ENCODE data around the gene EGLN3.

EGLN3 gene

GRCh38 chr14:33915682-33916081 lies 35.2 kb downstream of the EGLN3 start:
- DNase-seq (ENCODE audit: low read depth in 1 of 2, low spot score in 1 of 2), result no peak

DNA sequence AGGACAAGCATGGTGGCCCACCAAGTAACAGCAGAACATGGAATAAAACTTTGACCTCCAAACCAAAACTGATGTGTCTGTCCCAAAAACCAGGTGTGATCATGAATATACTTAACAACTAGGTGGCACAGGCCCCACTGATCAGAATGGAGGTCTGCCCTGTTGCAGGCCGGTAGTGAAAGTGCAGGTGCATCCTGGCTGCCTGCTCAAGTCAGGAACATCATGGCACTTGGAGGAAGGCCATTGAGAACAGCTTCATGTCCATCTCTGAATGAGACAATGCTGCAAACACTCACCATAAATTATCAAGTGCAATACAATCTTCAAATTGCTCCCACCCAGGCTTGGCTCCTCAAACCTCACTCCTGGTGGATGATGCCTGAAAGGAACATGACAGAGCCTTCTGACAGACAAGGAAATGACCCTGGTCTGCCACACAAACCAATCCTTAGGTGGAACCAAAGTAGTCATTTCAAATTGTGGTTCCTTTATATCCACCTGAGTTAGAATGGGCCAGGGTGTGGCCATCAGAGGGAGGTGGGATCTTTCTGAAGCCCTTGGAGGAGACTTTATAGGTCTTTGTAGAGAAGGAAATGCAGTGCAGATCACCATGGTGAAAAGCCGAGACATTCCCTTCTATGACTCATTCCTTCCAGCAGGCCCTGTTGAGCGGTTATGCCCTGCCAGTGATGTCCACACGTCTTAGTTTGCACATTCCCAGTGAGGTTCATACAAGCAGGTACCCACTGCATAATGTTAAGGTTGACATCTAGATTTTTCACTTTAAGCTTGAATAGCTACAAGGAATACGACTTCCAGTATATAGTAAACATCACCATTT lies 36.0 kb downstream of the EGLN3 start:
- DNase-seq (ENCODE audit: low read depth in 1 of 2, low spot score in 1 of 2), result no peak

GRCh38 chr14:33911046-33911445 lies 39.8 kb downstream of the EGLN3 start:
- no peak for DNase-seq (ENCODE audit: low read depth in 1 of 2, low spot score in 1 of 2)

DNA sequence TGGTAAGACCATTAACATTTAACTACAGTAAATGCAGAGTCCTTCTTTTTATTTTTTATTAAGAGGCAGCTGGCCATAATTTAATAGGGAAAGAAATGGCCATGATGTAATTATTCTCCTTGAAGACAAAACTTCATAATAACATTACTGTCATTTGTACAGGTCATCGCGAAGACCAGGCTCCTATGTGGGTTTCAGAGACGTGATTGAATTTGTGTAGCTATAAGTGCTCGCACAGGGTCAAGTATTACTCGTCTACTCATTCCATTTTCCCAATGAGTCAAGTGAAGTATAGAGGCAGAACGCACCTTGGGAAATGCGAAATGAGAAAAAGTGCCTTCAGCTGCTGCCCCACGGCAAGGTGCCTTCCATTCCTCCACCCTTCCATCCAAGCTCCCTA lies 40.4 kb downstream of the EGLN3 start:
- no peak for DNase-seq (ENCODE audit: low read depth in 1 of 2, low spot score in 1 of 2)

DNA sequence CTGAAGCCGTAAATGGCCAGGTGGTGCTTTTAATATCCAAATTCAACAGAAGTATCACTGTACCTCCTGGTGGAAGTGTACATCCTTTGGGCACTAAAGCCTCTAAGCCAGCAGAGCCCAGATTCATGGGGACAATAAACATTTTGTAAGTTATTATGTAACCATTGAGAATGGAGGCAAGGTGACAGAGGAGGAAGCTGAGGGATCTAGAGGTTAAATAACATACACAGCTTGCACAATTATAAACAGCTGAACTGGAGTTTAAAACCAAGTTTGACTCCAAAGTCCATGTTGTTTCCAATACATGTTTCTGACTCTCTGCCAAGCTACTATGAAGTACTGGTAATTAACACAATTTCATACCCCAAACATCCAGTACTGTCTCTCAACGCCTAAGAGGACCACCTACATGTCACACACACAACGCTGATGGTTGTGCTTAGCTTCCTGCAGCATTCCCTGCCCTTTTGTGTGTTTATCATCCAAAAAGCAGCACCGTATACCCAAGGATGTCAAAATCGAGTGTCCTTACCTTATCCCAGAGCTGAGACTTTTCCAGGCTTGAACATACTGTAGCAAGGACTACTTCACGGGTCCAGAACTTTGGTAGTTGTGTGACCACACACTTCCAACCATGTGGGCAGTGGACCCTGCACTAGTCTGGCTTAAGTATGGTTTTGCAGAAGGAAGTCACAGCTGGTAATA lies 41.3 kb downstream of the EGLN3 start:
- DNase-seq (ENCODE audit: low read depth in 1 of 2, low spot score in 1 of 2), result no peak

DNA sequence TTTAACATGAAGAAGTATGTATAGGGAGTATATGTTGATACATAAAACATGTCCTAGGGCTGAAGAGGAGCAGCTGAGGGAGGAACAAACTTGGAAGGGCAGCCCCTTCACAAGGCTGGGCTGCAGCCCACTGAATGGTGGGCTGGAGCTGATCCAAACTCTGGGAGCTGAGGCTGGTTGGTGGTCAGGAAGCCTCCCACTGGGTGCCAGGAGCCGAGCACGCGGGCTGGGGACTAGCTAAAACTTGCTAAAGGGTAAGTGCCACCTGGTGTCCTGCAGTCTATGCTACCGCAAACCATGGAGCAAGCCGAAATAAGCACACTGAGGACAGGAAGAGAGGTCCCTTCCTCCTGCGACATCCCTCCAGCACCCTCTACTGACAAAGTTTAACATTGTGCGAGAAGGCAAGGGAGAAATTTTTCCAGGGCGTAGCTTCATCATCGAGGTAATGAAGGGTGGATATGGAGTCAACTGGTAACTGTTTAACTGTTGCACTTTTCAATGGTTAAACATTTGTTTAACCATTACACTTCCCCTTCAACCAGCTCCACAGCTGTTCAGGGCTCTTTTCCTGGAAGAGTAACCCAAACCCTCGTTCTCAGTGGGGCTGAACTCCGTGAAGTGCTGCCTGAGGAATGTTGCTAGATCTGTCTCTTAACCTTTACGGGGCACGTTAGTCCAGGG lies 42.2 kb downstream of the EGLN3 start:
- no peak for DNase-seq (ENCODE audit: low read depth in 1 of 2, low spot score in 1 of 2)

DNA sequence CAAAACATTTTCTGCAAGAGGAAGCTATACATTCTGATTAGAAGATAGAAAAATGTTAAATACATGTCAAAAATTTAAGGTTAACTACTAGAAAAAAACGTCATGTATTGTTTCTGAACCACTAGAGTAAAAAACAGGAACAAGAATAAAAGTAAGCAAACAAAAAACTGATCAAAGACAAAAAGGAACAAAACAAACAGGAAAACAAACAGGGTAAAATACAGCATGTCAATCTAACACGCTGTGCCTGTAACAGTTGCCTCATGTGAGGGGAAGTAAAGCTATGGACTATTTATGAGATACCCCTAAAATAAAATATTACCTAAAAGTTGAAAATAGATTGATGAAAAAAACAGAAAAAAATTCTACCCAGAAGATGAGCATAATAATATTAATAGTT lies 43.9 kb downstream of the EGLN3 start:
- no peak for DNase-seq (ENCODE audit: low read depth in 1 of 2, low spot score in 1 of 2)

DNA sequence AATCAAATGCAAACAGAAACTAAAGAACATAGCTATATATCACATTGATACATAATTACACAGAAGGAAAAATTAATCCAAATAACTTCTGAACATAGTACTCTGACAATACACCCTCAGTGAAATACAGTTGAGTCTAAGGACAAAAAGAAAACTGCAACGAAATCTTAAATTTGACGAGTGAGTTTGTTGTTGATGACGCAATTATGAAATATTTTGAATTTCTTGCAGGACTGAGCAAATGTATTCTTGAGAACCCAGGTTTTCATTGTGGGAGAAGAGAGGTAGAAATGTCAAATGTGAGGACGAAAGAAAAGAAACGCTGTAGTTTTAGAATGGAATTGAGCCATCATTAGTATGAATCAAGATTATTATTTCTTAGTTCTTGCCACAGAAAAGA lies 46.3 kb downstream of the EGLN3 start:
- DNase-seq (ENCODE audit: low read depth in 1 of 2, low spot score in 1 of 2), result no peak

GRCh38 chr14:33903369-33903768 lies 47.5 kb downstream of the EGLN3 start:
- DNase-seq (ENCODE audit: low read depth in 1 of 2, low spot score in 1 of 2), result no peak

DNA sequence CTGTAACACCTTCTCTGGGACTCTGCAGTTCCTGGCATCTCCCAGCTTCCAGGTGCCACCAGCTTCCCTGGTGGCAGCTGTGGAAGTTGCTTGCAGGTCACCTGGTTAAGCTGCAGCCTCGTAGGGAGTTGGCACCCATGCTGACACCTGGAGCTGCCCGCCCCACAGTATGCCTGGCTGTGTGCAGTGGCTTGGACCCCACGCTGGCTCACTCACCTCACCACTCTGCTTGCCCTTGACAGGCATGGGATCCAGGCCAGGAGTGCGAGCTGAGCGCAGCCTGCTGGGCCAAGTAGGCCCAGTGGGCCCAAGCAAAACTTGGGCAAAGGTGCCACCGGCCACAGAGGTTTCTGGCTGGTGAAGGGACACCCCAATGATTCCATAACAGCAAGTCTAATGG lies 48.5 kb downstream of the EGLN3 start:
- DNase-seq (ENCODE audit: low read depth in 1 of 2, low spot score in 1 of 2), result no peak

- DNase-seq (ENCODE audit: low read depth in 1 of 2, low spot score in 1 of 2), result no peak
These were observed 49.3 kb downstream of the EGLN3 start for GRCh38 chr14:33901426-33902155.

DNA sequence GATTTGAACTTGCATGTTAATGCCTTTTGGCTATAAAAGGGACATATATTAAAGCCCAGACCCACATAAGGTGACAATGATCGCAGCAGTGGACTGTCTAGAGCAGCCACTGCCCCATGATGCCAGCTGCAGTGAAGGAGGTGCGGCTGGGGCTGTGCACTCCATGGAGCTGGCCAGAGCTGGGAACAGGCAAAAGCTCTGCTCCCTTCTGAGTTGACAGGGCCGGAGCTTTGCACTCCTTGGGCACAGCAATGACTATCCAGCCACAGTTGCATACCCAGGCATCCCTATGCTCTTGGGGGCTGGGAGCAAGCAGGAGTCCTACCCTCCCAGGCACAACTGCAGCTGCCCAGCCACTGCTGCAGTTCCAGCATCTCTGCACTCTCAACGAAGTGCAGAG lies 50.2 kb downstream of the EGLN3 start:
- no peak for DNase-seq (ENCODE audit: low read depth in 1 of 2, low spot score in 1 of 2)

DNA sequence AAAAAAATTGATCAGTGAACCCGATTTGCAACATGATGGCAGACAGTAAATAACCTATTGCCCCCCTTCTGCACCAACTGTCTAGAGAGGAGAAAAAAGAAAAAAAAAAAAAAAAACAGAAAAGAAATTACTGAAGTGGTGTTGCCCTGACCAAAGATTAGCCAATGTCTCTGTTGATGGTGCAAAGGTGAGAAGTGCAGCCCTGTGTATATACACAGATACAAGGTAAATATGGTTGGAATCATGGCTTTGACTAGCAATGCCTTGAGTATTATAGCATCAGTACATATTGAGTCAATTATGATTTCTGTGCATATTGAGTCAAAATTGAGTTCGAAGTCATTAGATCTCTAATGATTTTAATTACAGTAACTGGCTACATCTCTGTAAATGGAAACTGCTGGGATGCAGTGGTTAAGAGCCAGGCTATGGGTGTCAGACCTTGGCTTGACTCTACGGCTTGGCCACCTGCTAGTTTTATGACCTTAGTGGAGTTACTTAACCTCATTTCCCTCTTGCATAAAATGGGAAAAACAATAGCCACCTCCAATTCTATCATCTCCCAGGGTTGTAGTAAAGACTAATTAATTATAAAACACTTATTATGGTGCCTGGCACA lies 51.0 kb downstream of the EGLN3 start:
- no peak for DNase-seq (ENCODE audit: low read depth in 1 of 2, low spot score in 1 of 2)

DNA sequence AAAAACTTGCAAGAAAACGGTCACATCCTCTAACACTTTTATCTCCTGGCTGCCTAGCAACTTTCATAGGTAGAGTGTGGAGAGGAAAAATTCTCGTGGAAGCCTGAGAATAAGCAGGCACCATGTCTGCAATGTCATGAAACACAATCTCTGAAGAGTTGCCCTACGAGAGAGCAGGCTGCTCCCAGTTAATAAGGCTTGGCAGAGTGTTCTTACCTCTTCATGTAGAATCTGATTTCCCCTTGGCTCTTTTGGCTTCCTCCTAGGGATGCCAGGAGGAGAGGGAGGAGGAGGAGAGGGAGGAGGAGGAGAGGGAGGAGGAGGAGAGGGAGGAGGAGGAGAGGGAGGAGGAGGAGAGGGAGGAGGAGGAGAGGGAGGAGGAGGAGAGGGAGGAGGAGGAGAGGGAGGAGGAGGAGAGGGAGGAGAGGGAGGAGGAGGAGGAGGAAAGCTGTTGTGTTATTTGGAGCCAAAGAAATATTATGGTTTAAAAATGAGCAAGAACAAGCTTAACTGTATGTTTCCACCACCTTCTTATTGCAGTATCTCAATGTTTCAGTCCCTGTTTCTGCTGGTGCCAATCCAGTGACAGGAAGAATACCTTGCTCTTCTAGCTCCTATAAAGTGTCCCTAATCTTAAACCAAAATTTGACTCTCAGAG lies 52.9 kb downstream of the EGLN3 start:
- DNase-seq (ENCODE audit: low read depth in 1 of 2, low spot score in 1 of 2), result no peak

DNA sequence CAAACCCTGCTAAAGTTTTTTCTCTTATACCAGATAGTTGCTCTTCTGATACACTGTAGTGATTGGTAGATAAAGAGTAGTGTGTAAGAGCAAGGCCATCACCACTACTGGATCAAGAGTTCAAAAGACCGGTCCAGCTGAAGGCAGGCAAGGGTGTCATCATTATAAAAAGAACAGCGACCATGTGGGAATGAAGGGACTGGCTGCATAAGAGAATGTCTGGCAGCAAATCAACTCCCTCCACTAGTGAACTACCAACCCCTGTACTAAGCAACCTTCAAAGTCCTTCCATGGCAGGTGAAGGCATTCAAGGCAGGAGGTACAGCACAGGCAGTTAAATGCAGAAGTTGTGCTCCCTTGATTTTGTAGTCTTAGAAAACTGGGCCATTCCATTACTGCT lies 53.5 kb downstream of the EGLN3 start:
- DNase-seq (ENCODE audit: low read depth in 1 of 2, low spot score in 1 of 2), result no peak

GRCh38 chr14:33894339-33894738 lies 56.5 kb downstream of the EGLN3 start:
- DNase-seq (ENCODE audit: low read depth in 1 of 2, low spot score in 1 of 2), result no peak

DNA sequence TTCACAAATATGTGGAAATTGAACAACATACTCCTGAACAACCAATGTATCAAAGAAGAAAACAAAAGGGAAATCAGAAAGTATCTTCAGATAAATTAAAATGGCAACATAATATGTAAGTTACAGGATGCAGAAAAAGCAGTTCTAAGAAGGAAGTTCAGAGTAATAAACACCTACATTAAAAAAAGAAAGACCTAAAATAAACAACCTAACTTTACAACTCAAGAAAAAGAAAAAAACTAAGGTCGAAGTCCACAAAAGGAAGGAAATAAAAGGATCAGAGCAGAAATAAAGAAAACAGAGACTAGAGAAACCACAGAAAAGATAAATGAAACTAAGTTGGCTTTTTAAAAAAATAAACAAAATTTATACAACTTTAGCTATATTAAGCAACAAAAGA lies 59.2 kb downstream of the EGLN3 start:
- DNase-seq (ENCODE audit: low read depth in 1 of 2, low spot score in 1 of 2), result no peak

GRCh38 chr14:33884916-33885315 lies 66.0 kb downstream of the EGLN3 start:
- no peak for DNase-seq (ENCODE audit: low read depth in 1 of 2, low spot score in 1 of 2)

- DNase-seq (ENCODE audit: low read depth in 1 of 2, low spot score in 1 of 2), result no peak
These were observed 70.5 kb downstream of the EGLN3 start for GRCh38 chr14:33880330-33880729.

- no peak for DNase-seq (ENCODE audit: low read depth in 1 of 2, low spot score in 1 of 2)
These were observed 71.1 kb downstream of the EGLN3 start for GRCh38 chr14:33879684-33880286.
